HCT116 (cell line): ENCODE measurements around the gene ADD1. TPM values are rescaled to one million over a fixed set of nuclear protein-coding genes. Genes with fewer than 3 reads are reported as not detected.
"Not testable (repeated sequence)": the region's sequence is repeated elsewhere in the genome, so short reads cannot be mapped to it uniquely, and the experiment has no call there.

ENCODE experiments used
- ATAC-seq: fragments of 200-7000 bp; cut with Tn5 transposase; 2 replicates; pipeline ENCODE4 v1.9.1; 2020; ENCODE audit warnings: mild to moderate bottlenecking, moderate library complexity
- BruUV-seq: library from RNA; stranded (reverse); fragments of 400-500 nt; replicated peaks from 2 replicates; lab custom pipeline; 2021; lab: Mats Ljungman, UMichigan
- CTCF ChIA-PET: fragments of 300-600 bp; sonication (Branson Sonifier 250); formaldehyde crosslinking; loops from one replicate; lab custom pipeline; 2021; ENCODE audit warnings: antibody characterized with exemption; lab: Charles Lee
- POLR2A ChIA-PET: fragments of 300-600, 350-600 bp; sonication (Branson Sonifier 250); formaldehyde crosslinking; loops from one replicate; lab custom pipeline; 2021; ENCODE audit warnings: antibody characterized with exemption; lab: Charles Lee
- RAD21 ChIA-PET, 2 experiments: fragments of 300-600 bp; sonication (Branson Sonifier 250); formaldehyde crosslinking; loops; one replicate each; lab custom pipeline; 2023; ENCODE audit warnings: low total read pairs in 2 of 2; ENCODE audit not compliant: uncharacterized antibody in 2 of 2, unreplicated experiment in 2 of 2, low non-redundant PET in 1 of 2; lab: Charles Lee
- DNase-seq: peaks from one replicate; pipeline ENCODE4 v3.0.0-alpha.2; 2010; ENCODE audit warnings: low read depth, low spot score
- H2AFZ ChIP-seq: fragments of 200-600 bp; shearing (Covaris generic), sonication (generic); 2 replicates; pipeline ENCODE4 v1.6.1; 2017; ENCODE audit warnings: low read depth, mixed run types, mixed read lengths, antibody characterized with exemption, low read length; ENCODE audit not compliant: poor library complexity, severe bottlenecking
- H3K27ac ChIP-seq: 2 replicates; pipeline ENCODE4 v1.5.1; 2012; ENCODE audit warnings: low read depth, low read length
- H3K27me3 ChIP-seq: fragments of 200-600 bp; sonication (generic); 2 replicates; pipeline ENCODE4 v1.6.1; 2016; ENCODE audit warnings: mixed run types, low read length, mixed read lengths; ENCODE audit not compliant: insufficient read depth
- H3K36me3 ChIP-seq, 2 experiments: fragments of 200-500 bp in 1 of 2; fragments of 200-600 bp in 1 of 2; sonication (Bioruptor generic) in 1 of 2; sonication (generic) in 1 of 2; 2 replicates each; pipeline versions ENCODE4 v1.5.1 to v1.6.1; 2014 to 2016; ENCODE audit warnings: low read length in 2 of 2, inconsistent platforms in 1 of 2, mixed read lengths in 1 of 2, mixed run types in 1 of 2; ENCODE audit not compliant: insufficient read depth in 2 of 2, control insufficient read depth in 1 of 2
- H3K4me1 ChIP-seq, 2 experiments: fragments of 200-600 bp in 1 of 2; sonication (generic) in 1 of 2; 2 replicates each; pipeline versions ENCODE4 v1.5.1 to v1.6.1; 2012 to 2017; ENCODE audit warnings: low read length in 2 of 2, inconsistent platforms in 1 of 2, mild to moderate bottlenecking in 1 of 2, mixed read lengths in 1 of 2, mixed run types in 1 of 2, moderate library complexity in 1 of 2; ENCODE audit not compliant: insufficient read depth in 2 of 2, control insufficient read depth in 1 of 2
- H3K4me2 ChIP-seq: fragments of 200-600 bp; sonication (generic); 2 replicates; pipeline ENCODE4 v1.6.1; 2017; ENCODE audit warnings: mixed run types, low read length, mixed read lengths
- H3K4me3 ChIP-seq, 2 experiments: fragments of 200-600 bp in 1 of 2; sonication (generic) in 1 of 2; replicated peaks in 1 of 2; 2 replicates each; pipeline ENCODE4 v1.5.1; 2011 to 2016; ENCODE audit warnings: low read length in 2 of 2, control low read depth in 1 of 2, low read depth in 1 of 2, mild to moderate bottlenecking in 1 of 2, mixed read lengths in 1 of 2, mixed run types in 1 of 2
- H3K79me2 ChIP-seq: fragments of 200-600 bp; sonication (generic); 2 replicates; pipeline ENCODE4 v1.6.1; 2017; ENCODE audit warnings: mild to moderate bottlenecking, mixed run types, low read length, moderate library complexity, mixed read lengths; ENCODE audit not compliant: insufficient read depth
- H3K9ac ChIP-seq: fragments of 200-600 bp; sonication (generic); 2 replicates; pipeline ENCODE4 v1.6.1; 2016; ENCODE audit warnings: low read length, mixed read lengths
- H3K9me2 ChIP-seq: fragments of 200-600 bp; sonication (generic), shearing (Covaris generic); 2 replicates; pipeline ENCODE4 v1.6.1; 2017; ENCODE audit warnings: mixed run types, mild to moderate bottlenecking, moderate library complexity; ENCODE audit not compliant: insufficient read depth
- H3K9me3 ChIP-seq, 2 experiments: fragments of 200-500 bp in 1 of 2; fragments of 200-600 bp in 1 of 2; sonication (Bioruptor generic) in 1 of 2; sonication (generic) in 1 of 2; 2 replicates each; pipeline ENCODE4 v1.6.1; 2014 to 2017; ENCODE audit warnings: low read length in 2 of 2, mixed read lengths in 2 of 2, inconsistent platforms in 1 of 2, low read depth in 1 of 2, mild to moderate bottlenecking in 1 of 2, mixed run types in 1 of 2, moderate library complexity in 1 of 2; ENCODE audit not compliant: control insufficient read depth in 1 of 2, insufficient read depth in 1 of 2
- H4K20me1 ChIP-seq: fragments of 200-600 bp; sonication (generic), shearing (Covaris generic); 2 replicates; pipeline ENCODE4 v1.6.1; 2017; ENCODE audit warnings: mixed run types, mild to moderate bottlenecking, moderate library complexity; ENCODE audit not compliant: insufficient read depth
- POLR2A ChIP-seq: IDR thresholded peaks from 2 replicates; pipeline ENCODE4 v1.7.0; 2011; ENCODE audit warnings: borderline replicate concordance; ENCODE audit not compliant: insufficient read depth, insufficient read length; ENCODE audit errors: extremely low read depth
- ZFX ChIP-seq: fragments of 450-650 bp; IDR thresholded peaks from 2 replicates; pipeline ENCODE4 v1.6.1; 2017
- intact Hi-C: fragments of 100-400 bp; cut with micrococcal nuclease; formaldehyde crosslinking; loops from 2 replicates; pipeline ENCODE4 v1.10.0; 2022
- total RNA-seq: library from RNA; stranded (reverse); gene quantifications from one replicate; pipeline ENCODE4 v1.2.1, GENCODE V29; 2021; ENCODE audit not compliant: unreplicated experiment

The ADD1 gene
- total RNA-seq, 1 experiment from 2014 or later, result 139 TPM

- Histone ChIP-seq H4K20me1 (no peaks in the 10 kb centered on the region), H3K9me2 (no peaks in the 10 kb centered on the region), H3K4me2 (no peak overlapping the region), H3K4me3 (no peak overlapping the region), H3K9ac (no peak overlapping the region), H3K79me2 (no peaks in the 10 kb centered on the region), H2AFZ (no peak overlapping the region), H3K27me3 (no peaks in the 10 kb centered on the region), H3K9me3 (no peaks in the 10 kb centered on the region), H3K36me3 (peaks cover 3 to 5% of the 10 kb centered on the region in 2 experiments; a peak in 3 of 4 replicates), H3K4me1 (no peaks in the 10 kb centered on the region), H3K27ac (no peak overlapping the region)
- no peak for DNase-seq
- RAD21 ChIA-PET, result no interaction called here
- POLR2A ChIA-PET, result no interaction called here
- TF ChIP-seq POLR2A (no peak), ZFX (no peak)
- intact Hi-C loops, result no loop called here
- CTCF ChIA-PET, result no interaction called here
- no peak for ATAC-seq
- BruUV-seq, result no TSS peak
These were observed 72.1 kb downstream of the ADD1 start for GRCh38 chr4:2915789-2916188.

- H3K4me2 ChIP-seq, RAD21 ChIA-PET, DNase-seq, BruUV-seq, H3K36me3 ChIP-seq, CTCF ChIA-PET, H3K27me3 ChIP-seq, POLR2A ChIA-PET, H3K4me1 ChIP-seq, H2AFZ ChIP-seq, H3K4me3 ChIP-seq, intact Hi-C loops, ATAC-seq, H4K20me1 ChIP-seq, H3K79me2 ChIP-seq, H3K9ac ChIP-seq, H3K9me2 ChIP-seq, H3K9me3 ChIP-seq, H3K27ac ChIP-seq: not testable (repeated sequence)
These were observed 73.1 kb downstream of the ADD1 start for GRCh38 chr4:2916696-2917095.

- H3K79me2 ChIP-seq, POLR2A ChIA-PET, ATAC-seq: not testable (repeated sequence)
These were observed 74.7 kb downstream of the ADD1 start for GRCh38 chr4:2918300-2918699.

GRCh38 chr4:2918714-2919113 is 75.1 kb downstream of the ADD1 start:
- intact Hi-C loops, result not testable (repeated sequence)

More at GRCh38 chr4:2918300-2918699, 74.7 kb downstream of the ADD1 start:
- H2AFZ ChIP-seq, H3K4me1 ChIP-seq, H4K20me1 ChIP-seq, RAD21 ChIA-PET, H3K27ac ChIP-seq, H3K4me3 ChIP-seq, BruUV-seq, H3K4me2 ChIP-seq, H3K9ac ChIP-seq, H3K9me2 ChIP-seq, DNase-seq, H3K9me3 ChIP-seq, CTCF ChIA-PET, H3K27me3 ChIP-seq, intact Hi-C loops, H3K36me3 ChIP-seq: not testable (repeated sequence)

More at GRCh38 chr4:2918714-2919113, 75.1 kb downstream of the ADD1 start:
- H2AFZ ChIP-seq, H4K20me1 ChIP-seq, DNase-seq, RAD21 ChIA-PET, H3K9me2 ChIP-seq, H3K9ac ChIP-seq, H3K4me3 ChIP-seq, H3K4me1 ChIP-seq, BruUV-seq, H3K27ac ChIP-seq, POLR2A ChIA-PET, H3K4me2 ChIP-seq, H3K9me3 ChIP-seq, CTCF ChIA-PET, H3K36me3 ChIP-seq, H3K79me2 ChIP-seq, ATAC-seq, H3K27me3 ChIP-seq: not testable (repeated sequence)
